Mesothelial cell of epicardium (in vitro differentiated cells): Measurements from ENCODE around the gene ARSG. TPM values are rescaled to one million over a fixed set of nuclear protein-coding genes. Genes with fewer than 3 reads are reported as not detected.

Experiments used
- DNase-seq, 2 experiments: peaks; one replicate each; pipeline ENCODE4 v3.0.0; 2021; ENCODE audit warnings: low spot score in 2 of 2; ENCODE audit not compliant: unreplicated experiment in 2 of 2
- H3K27ac Mint-ChIP-seq: 2 replicates; pipeline ENCODE4 v1.8.0; 2021; ENCODE audit warnings: mixed read lengths
- H3K27me3 Mint-ChIP-seq: 2 replicates; pipeline ENCODE4 v1.8.0; 2021; ENCODE audit warnings: low read depth, mixed read lengths
- H3K36me3 Mint-ChIP-seq: 2 replicates; pipeline ENCODE4 v1.8.0; 2021; ENCODE audit warnings: mixed read lengths
- H3K4me1 Mint-ChIP-seq: 2 replicates; pipeline ENCODE4 v1.8.0; 2021; ENCODE audit warnings: mixed read lengths
- H3K4me3 Mint-ChIP-seq: 2 replicates; pipeline ENCODE4 v1.8.0; 2021; ENCODE audit warnings: mild to moderate bottlenecking, moderate library complexity, mixed read lengths
- H3K9me3 Mint-ChIP-seq: 2 replicates; pipeline ENCODE4 v1.8.0; 2021; ENCODE audit warnings: mixed read lengths
- CTCF ChIP-seq: fragments of 200-600 bp; sonication (generic); IDR thresholded peaks from one replicate; pipeline ENCODE4 v1.5.0; 2021; ENCODE audit warnings: antibody characterized with exemption; ENCODE audit not compliant: unreplicated experiment
- total RNA-seq: library from RNA; stranded (reverse); gene quantifications from 3 replicates; pipeline ENCODE4 v1.2.1, GENCODE V29; 2021

Gene ARSG
- total RNA-seq, 1 donor from 2014 or later: 7.8 TPM

DNA sequence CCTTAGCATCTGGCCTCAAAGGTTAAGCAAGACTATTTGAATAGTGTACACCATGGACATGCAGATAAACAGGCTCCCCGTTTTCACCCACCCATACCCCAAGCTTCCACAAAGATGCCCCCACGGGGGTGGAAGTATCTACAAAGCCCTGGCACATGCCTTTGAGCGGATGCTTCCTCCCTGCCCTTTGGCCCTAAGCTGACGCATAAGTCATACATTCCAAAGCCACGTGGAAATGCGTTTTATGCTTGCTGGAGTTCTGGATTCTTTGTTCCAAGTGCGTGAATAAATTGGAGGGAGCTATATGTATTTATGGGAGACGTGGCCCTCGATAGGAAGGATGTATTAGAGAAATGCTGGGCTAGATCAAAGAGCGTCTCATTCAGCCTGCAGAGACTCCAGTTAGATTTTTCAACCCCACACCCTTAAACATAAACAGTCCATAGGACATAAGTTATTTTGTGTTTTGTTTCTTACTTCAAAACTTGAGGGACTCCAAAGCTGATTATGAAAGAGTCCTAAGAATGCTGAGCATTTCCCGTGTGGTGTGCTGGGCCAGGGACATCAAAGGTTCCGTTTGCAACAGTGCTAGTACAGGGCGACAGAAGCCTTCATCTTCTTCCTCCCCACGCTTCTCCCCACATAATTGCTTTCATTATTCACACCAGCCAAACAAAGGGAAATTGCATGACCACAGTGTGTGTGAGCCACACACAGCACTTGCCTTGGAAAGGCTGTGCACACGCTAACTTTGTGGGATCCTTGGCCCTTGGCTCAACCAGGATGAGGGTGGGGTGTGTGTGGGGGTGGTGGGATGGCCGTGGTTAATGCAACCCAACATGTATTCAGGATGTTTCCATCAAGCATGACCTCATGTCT is 92.4 kb downstream of the ARSG start:
- peak overlapping the region; percentile 19 for H3K27ac Mint-ChIP-seq
- H3K27me3 Mint-ChIP-seq: no peaks in the 10 kb centered on the region
- no peaks in the 10 kb centered on the region for H3K9me3 Mint-ChIP-seq
- H3K4me1 Mint-ChIP-seq: peaks cover 22% of the 10 kb centered on the region
- H3K36me3 Mint-ChIP-seq: no peaks in the 10 kb centered on the region
- no peak for TF ChIP-seq CTCF
- no peak overlapping the region for H3K4me3 Mint-ChIP-seq
- no peak for DNase-seq

GRCh38 chr17:68384471-68384870 is 93.2 kb downstream of the ARSG start:
- no peak for TF ChIP-seq CTCF
- Mint-ChIP-seq H3K4me1 (peaks cover 20% of the 10 kb centered on the region), H3K9me3 (no peaks in the 10 kb centered on the region), H3K27ac (peak overlapping the region; percentile 13), H3K4me3 (no peak overlapping the region), H3K36me3 (no peaks in the 10 kb centered on the region), H3K27me3 (no peaks in the 10 kb centered on the region)
- no peak for DNase-seq

DNA sequence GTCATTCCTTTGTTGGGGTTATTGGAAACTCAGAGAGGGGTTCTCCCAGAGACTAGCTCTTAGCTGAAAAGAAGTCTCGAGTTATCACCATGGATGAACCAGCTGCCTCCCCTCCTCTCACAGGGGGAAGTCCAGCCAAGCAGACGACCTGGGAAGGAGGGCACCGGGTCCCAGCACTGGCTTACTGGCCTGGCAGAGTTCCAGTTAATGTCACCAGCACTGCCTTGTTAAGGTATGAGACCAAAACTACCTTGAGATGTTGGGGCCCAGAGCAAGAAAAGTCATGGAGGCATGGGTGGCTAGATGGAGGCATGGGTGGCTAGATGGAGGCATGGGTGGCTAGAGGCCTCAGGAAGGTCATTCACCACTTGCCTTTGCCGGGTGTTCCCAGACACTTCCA is 93.6 kb downstream of the ARSG start:
- H3K4me3 Mint-ChIP-seq: no peak overlapping the region
- peaks cover 20% of the 10 kb centered on the region for H3K4me1 Mint-ChIP-seq
- no peaks in the 10 kb centered on the region for H3K9me3 Mint-ChIP-seq
- H3K27me3 Mint-ChIP-seq: no peaks in the 10 kb centered on the region
- H3K36me3 Mint-ChIP-seq: no peaks in the 10 kb centered on the region
- no peak overlapping the region for H3K27ac Mint-ChIP-seq
- no peak for TF ChIP-seq CTCF
- DNase-seq: no peak

GRCh38 chr17:68385490-68386215 is 94.4 kb downstream of the ARSG start:
- H3K27me3 Mint-ChIP-seq: no peaks in the 10 kb centered on the region
- no peak for DNase-seq

More at GRCh38 chr17:68385490-68386215, 94.4 kb downstream of the ARSG start:
- peaks cover 20% of the 10 kb centered on the region for H3K4me1 Mint-ChIP-seq
- no peak overlapping the region for H3K4me3 Mint-ChIP-seq
- H3K9me3 Mint-ChIP-seq: no peaks in the 10 kb centered on the region
- H3K27ac Mint-ChIP-seq: no peak overlapping the region
- no peak for TF ChIP-seq CTCF
- H3K36me3 Mint-ChIP-seq: no peaks in the 10 kb centered on the region
